GM12875 (cell line): Measurements from ENCODE around the gene PIM1.

Experiments used
- H3K4me3 ChIP-seq: one replicate; pipeline ENCODE4 v1.5.1; 2011; ENCODE audit warnings: low read depth, low read length, control low read depth
- TF ChIP-seq, protein P1 (sequence below): IDR thresholded peaks from 2 replicates; pipeline ENCODE4 v1.5.1; 2011; ENCODE audit warnings: low read depth, mild to moderate bottlenecking, control low read depth, inconsistent platforms, low read length, moderate library complexity, borderline replicate concordance; ENCODE audit not compliant: insufficient read depth

The PIM1 gene

DNA sequence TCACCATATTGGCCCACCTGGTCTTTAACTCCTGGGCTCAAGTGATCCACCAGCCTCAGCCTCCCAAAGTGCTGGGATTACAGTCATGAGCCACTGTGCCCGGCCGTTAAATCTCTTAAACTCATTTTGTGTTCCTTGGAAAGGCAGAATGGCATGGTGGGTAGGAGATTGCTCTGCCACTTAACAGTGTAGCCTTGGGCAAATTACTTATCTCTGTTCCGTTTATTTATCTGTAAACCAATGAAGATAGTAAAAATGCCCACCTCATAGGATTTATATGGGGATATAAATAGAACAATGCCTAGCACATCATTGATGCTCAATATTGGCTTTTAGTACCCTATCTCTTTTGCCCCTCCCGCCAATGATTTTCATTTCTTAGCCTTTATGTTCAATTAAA lies 7.2 kb upstream of the PIM1 start:
- TF ChIP-seq, protein P1, sequence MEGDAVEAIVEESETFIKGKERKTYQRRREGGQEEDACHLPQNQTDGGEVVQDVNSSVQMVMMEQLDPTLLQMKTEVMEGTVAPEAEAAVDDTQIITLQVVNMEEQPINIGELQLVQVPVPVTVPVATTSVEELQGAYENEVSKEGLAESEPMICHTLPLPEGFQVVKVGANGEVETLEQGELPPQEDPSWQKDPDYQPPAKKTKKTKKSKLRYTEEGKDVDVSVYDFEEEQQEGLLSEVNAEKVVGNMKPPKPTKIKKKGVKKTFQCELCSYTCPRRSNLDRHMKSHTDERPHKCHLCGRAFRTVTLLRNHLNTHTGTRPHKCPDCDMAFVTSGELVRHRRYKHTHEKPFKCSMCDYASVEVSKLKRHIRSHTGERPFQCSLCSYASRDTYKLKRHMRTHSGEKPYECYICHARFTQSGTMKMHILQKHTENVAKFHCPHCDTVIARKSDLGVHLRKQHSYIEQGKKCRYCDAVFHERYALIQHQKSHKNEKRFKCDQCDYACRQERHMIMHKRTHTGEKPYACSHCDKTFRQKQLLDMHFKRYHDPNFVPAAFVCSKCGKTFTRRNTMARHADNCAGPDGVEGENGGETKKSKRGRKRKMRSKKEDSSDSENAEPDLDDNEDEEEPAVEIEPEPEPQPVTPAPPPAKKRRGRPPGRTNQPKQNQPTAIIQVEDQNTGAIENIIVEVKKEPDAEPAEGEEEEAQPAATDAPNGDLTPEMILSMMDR, result no peak
- H3K4me3 ChIP-seq, result no peak overlapping the region

DNA sequence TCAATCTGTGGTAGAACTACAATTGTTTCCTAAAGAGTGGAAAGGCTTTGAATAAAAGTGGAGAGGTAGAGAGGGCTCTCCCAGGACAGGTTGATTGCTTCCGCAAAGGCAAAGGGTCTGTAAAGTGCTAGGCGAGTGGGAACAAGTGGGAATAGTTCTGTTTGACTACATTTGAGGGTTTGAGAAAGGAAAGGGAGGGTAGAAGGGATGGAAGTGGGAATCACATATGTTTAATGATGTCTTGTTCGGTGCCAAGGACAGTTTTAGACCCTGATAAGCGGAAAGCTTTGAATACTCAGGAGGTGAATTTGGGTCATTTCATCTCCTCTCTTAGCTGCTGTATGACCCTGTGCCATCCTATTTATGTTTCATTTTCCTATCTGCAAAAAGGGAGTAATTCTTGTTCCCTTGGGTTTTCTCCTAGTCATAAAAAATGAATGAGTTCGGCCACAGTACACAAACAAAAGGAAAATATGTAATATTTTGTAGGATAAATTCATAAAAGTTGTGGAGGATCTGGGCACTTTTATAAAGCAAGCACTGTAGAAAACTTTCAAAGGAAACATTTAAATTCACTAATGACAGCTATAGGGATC lies 1.7 kb upstream of the PIM1 start:
- TF ChIP-seq, protein P1, result no peak
- H3K4me3 ChIP-seq, result no peak overlapping the region

DNA sequence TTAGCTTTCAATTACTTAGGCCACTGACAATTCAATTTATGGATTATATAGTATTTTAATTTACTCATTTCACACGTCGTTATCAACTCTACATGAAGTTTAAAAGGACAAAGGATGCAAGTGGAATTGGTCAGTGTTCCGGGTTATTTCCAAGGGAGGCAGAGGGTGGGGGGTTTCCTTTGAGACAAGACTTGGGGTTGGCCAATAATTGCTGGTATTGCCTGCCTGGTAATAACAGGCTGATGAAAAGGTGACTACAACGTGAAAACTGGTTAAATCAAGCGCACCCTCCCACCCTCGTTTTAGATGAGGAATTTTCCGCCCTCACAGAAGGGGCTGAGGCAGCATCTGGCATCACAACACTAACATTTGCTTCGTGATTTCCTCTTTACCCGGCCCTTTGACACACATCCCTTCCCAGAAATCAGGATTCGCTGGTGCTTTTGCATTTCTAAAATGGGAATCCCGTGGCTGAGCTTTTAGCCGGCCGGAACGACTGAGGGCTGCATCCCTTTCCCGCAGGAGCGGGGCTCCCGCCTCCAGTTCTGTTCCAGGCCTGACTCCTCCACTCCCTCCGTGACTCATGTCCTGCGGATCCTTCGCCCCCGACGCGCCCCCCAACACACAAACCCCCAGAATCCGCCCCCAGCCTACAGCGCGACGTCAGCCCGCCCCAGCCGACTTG lies 999 bp upstream of the PIM1 start:
- H3K4me3 ChIP-seq, result peak overlapping the region; percentile 55
- TF ChIP-seq, protein P1, result no peak

DNA sequence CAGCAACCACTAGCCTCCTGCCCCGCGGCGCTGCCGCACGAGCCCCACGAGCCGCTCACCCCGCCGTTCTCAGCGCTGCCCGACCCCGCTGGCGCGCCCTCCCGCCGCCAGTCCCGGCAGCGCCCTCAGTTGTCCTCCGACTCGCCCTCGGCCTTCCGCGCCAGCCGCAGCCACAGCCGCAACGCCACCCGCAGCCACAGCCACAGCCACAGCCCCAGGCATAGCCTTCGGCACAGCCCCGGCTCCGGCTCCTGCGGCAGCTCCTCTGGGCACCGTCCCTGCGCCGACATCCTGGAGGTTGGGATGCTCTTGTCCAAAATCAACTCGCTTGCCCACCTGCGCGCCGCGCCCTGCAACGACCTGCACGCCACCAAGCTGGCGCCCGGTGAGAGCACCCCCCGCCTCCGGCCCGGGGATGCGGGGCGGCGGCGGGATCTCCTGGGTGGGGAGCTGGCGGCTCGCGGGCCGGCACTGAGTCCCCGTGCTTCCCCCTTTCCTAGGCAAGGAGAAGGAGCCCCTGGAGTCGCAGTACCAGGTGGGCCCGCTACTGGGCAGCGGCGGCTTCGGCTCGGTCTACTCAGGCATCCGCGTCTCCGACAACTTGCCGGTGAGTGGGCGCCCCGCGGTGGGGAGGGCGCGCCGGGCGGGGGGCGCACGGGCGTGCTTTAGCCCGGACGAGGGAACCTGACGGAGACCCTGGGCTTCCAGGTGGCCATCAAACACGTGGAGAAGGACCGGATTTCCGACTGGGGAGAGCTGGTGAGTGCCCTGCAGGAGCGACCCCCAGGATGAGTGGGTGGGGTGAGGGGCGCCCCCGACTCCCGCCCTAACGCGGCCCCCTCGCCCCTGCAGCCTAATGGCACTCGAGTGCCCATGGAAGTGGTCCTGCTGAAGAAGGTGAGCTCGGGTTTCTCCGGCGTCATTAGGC lies 585 bp downstream of the PIM1 start:
- peak overlapping the region; percentile 81 for H3K4me3 ChIP-seq
- TF ChIP-seq, protein P1, result peak; percentile 10; the same call in 1 of the 2 replicates

DNA sequence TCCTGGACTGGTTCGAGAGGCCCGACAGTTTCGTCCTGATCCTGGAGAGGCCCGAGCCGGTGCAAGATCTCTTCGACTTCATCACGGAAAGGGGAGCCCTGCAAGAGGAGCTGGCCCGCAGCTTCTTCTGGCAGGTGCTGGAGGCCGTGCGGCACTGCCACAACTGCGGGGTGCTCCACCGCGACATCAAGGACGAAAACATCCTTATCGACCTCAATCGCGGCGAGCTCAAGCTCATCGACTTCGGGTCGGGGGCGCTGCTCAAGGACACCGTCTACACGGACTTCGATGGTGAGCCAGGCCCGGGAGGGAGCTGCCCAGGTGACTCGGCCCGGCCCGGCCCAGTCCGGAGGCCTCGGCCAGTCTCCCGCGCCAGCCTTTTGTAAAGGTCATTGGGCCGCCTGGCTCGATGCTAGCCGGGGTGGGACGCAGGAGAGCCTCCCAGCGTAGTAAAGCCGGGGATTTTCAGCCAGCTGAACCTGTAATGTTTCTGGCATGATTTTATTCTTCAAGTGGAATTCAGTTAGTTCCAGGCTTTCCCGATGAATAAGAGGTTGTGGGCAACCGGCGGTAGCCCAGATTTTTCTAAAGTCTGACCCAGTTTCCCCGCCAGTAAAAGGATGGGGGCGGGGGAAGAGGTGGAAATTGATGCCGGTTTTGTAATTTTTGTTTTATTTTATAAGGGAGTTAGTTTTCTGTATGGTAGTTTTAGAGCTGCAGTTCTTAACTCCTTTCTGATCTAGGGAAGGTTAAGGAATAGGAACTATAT lies 1.4 kb downstream of the PIM1 start:
- peak overlapping the region; percentile 81 for H3K4me3 ChIP-seq
- TF ChIP-seq, protein P1, result no peak

DNA sequence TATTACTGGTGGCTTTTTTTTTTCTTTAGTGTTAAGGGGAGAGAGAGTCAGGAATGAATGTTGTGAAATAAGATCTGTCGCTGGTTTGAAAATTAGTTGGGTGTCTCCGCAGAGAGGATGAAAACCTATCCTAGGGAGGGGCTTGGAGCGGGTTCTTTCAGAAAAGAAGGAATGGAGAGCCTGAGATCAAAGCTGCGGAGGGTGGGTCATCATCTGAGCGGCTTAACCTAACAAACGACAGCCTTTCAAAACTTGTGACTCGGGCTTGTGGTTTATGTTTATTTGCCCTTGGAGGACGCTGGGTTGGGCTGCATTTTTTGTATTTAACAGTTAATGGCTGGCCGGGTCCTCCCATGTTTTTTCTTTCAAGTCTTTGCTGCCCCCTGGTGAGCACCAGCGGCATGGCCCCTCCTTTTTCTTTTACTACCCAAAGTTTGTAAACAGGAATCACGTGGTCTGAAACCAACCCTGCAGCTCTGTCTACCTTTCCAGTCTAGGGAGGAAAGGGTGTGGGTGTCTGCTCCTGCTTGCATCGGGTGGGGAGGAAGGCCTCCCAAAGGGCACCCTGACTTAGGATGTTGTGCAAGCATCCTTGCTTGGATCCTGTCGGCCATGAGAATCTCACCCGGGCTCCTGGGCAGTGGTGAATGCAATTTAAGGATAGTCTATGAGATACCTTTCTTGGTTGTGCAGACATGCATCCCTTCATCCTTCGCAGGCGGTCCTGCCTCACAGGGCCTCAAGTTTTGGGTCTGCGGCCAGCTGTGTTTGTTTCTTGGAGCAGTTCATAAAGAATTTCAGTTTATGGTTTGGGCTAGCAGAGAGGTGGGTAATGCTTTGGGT lies 2.2 kb downstream of the PIM1 start:
- H3K4me3 ChIP-seq, result peak overlapping the region; percentile 81
- TF ChIP-seq, protein P1, result peak; percentile 72
